Stimulated activated CD8-positive, alpha-beta memory T cell treated with anti-CD3 and anti-CD28 coated beads, Interleukin-12 subunit alpha, Interleukin-12 subunit beta, amount 100 ng/mL, for 1 hour (primary cell): Measurements from ENCODE around the gene GOLGA5.
A peak's percentile ranks its signal among the peaks of the same experiment; 100 is the strongest.
"Not testable (repeated sequence)": the region's sequence is repeated elsewhere in the genome, so short reads cannot be mapped to it uniquely, and the experiment has no call there.

Experiments
- DNase-seq: peaks from one replicate; pipeline ENCODE4 v3.0.0-alpha.2; 2020; ENCODE audit warnings: low read depth

Gene GOLGA5, protein sequence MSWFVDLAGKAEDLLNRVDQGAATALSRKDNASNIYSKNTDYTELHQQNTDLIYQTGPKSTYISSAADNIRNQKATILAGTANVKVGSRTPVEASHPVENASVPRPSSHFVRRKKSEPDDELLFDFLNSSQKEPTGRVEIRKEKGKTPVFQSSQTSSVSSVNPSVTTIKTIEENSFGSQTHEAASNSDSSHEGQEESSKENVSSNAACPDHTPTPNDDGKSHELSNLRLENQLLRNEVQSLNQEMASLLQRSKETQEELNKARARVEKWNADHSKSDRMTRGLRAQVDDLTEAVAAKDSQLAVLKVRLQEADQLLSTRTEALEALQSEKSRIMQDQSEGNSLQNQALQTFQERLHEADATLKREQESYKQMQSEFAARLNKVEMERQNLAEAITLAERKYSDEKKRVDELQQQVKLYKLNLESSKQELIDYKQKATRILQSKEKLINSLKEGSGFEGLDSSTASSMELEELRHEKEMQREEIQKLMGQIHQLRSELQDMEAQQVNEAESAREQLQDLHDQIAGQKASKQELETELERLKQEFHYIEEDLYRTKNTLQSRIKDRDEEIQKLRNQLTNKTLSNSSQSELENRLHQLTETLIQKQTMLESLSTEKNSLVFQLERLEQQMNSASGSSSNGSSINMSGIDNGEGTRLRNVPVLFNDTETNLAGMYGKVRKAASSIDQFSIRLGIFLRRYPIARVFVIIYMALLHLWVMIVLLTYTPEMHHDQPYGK

DNA sequence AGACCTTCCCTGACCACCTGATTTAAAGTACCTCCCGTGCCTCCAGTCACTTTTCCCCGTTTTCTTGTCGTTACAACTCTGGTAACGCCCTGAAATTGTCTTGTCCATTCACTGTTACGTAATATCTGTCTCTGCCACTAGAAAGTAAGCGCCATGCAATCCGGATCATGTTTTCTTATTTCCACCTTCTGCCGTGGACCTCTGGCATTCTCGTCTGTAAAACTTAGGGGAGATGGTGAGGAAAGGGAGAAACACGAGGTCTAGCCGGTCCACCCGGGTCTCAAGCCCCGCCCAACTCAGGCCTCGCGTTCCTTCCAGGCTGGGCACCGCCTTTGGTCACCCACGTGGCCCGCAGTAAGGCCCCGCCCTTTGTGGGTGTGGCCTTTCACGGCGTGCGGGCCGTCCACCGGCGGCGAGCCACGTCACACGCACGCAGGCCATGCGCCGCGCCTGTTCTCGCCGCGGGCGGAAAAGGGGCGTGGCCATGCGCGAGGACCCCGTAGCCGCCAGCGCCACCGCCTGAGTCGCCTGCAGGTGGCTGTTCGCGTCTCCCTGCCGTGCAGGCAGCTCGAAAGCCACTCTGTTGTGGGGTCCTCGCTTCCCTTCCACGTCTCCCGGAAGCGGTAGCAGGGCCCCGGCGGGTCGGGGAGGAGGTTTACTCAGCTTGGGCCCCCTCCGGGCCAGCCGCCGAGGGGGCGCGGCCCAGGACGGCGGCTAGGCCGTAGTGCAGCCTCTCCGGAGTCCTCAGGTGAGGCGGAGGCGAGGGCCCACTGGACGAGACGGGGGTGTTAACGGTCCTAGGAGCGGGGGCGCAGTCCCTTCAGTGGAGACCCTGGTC is at the start of gene GOLGA5:
GOLGA5 (plus strand) TSS at position 597 of the 838 bp plus-strand sequence. CDS start 3,133 bp downstream, outside the sequence.
- peak; percentile 94 for DNase-seq

DNA sequence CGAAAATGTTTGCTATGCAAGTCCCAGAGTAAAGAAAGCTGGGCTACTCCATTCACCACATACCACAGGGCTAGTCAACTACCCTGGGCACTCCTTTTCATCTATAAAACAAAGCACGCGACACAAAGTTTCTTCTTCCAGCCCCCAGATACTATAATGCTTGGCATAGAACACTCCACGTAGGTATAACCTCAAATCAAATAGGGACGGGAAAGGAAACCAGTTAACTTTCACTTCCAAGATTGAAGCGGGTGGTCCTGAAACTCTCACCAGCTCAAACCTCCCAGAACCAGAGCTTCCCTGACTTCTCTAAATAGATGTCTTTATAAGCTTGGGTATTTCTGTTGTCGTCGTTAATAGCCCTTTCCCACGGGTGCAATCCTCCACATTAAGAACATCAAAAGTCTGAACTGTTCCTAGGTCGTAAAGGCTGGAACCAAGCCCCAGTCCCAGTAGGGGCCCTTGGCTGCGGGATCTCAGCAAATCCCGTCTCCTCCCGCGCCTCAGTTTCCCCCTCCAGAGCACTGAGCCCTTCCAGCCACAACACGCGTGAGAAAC is 46.3 kb upstream of the GOLGA5 start:
- DNase-seq, result no peak

DNA sequence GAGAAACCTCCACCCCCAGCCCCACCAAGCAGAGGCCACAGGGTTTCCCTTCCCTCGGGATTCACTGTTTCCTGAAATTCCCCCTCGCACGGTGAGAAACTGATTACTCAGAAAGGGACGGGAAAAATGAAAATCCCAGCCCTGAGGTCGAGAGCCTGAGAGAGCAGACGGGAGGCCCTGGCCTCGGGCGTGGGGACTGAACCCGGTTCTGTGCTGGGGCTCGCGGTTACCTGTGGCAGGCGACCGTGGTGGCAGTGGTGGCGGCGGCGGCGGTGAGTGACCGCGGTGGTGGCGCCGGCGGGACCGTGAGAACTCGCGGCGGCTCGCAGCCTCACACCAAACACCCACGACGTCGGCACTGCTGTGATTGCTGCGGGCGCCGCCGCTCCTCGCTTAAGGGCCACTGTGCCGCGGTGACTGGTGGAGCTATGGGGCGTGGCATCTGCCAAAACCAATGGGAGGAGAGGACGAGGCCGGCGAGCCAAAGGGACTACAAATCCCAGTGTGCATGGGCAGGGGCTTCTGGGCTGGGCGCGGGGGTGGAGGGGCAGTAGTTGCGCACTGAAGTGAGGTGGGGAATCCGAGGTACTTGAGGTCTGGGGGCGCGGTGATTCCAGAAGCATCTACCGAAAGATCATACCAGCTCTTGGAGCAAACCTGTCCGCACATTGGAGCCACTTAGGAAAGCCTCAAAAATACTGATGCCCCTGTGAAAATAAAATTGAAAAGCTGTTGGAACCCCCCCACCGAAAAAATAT is 45.7 kb upstream of the GOLGA5 start, which contains the start of gene LGMN:
LGMN (minus strand) TSS at position 369 of the 758 bp plus-strand sequence. CDS start 15,841 bp downstream, outside the sequence.
- DNase-seq, result peak; percentile 71

DNA sequence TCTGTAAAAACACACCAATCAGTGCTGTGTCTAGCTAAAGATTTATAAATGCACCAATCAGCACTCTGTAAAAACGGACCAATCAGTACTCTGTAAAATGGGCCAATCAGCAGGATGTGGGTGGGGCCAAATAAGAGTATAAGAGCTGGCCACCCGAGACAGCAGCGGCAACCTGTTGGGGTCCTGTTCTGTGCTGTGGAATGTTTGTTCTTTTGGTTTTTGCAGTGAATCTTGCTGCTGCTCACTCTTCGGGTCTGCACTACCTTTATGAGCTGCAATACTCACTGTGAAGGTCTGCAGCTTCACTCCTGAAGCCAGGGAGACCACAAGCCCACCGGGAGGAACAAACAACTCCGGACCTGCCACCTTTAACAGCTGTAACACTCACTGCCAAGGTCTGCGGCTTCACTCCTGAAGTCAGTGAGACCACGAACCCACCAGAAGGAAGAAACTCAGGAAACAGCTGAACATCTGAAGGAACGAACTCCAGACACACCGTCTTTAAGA is 43.8 kb upstream of the GOLGA5 start:
- DNase-seq, result peak; percentile 15

DNA sequence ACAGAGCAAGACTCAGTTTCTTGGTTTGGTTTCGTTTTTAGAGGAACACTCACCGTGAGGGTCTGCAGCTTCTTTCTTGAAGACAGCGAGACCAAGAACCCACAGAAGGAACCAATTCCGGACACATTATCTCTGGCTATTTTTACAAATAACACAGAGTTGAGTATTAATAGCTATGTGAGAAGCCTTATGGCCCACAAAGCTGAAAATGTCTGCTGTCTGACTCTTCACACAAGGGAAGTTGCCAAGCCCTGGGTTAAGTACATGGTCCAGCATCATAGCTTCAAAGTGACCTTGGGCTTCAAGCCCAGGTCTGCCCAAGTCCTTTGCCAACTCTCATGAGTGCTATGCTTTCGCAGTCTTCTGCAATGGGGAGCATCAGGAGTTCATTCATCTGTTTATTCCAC is 43.1 kb upstream of the GOLGA5 start:
- no peak for DNase-seq

DNA sequence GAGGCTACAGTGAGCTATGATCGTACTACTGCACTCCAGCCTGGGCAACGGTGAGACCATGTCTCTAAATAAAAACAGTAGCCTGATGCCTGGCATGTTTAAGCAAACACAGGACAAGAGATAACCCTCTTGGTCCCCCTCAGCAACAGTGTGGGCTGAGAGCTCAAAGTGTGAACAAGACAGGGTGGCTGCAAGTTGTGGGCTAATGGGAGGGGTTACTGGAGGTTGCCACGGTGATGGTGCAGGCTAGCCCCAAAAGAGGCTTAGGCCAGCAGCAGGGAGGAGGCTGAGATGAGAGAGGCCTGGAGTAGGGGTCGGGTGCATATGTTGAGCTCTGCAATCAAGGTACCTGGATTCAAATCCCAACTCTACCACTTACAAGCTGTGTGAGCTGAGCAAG is 42.3 kb upstream of the GOLGA5 start:
- no peak for DNase-seq

DNA sequence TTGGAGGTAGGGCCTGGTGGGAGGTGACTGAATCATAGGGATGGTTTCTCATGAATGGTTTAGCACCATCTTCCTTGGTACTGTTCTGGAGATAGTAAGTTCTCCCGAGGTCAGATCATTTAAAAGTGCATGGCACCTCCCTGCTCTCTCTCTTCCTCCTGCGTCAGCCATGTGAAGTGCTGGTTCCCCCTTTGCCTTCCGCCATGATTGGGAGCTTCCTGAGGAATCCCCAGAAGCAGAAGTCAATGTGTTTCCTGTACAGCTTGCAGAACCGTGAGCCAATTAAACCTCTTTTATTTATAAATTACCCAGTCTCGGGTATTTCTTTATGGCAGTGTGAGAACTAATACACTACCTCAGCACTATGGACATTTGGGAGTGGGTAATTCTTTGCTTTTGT is 40.9 kb upstream of the GOLGA5 start:
- no peak for DNase-seq

DNA sequence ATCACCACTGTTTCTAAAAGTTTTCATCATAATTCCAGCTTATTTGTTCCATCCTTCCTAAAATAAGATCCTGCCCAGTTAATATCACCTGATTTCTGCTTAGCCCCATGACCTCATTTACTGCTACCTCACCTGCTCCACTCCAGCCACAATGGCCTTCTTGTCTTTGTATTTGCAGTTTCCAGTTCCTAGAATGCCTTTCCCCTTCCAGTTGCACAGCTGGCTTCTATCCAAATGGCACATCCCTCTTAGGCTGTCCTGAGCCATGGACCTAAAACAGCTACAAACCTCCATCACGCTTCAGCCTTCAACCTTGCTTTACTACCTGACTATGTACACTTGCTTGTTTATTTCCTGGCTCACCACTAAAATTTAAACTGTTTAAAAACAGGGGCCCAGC is 39.1 kb upstream of the GOLGA5 start:
- DNase-seq, result no peak

DNA sequence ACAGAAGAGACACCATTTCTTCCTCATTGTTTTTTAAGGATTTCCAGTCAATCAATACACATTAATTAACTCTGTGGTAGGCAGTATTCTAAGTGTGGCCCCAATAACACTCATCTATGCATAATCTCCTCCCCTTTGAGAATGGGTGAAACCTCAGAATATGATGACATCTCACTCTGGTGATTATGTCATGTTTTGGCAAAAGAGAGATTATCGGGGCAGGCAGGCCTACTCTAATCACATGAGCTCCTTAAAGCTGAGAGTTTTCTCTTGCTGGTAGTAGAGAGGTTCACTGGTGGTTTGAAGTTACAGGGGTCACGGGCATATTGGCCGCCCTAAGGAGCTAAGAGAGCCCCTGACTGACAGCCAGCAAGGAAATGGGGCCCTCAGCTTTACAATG is 38.6 kb upstream of the GOLGA5 start:
- no peak for DNase-seq

DNA sequence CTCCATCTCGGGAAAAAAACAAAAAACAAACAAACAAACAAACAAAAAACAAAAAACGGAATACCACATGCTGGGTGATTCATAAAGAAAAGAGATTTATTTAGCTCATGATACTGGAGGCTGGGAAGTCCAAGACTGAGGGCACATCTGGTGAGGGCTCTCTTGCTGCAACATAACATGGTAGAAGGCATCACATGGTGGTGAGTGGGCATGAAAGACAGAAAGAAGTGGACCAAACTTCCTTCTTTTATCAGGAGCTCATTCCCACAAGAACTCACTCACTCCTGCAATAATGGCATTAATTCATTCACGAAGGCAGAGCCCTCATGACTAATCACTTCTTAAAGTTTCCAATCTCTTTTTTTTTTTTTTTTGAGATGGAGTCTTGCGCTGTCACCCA is 37.7 kb upstream of the GOLGA5 start:
- no peak for DNase-seq

DNA sequence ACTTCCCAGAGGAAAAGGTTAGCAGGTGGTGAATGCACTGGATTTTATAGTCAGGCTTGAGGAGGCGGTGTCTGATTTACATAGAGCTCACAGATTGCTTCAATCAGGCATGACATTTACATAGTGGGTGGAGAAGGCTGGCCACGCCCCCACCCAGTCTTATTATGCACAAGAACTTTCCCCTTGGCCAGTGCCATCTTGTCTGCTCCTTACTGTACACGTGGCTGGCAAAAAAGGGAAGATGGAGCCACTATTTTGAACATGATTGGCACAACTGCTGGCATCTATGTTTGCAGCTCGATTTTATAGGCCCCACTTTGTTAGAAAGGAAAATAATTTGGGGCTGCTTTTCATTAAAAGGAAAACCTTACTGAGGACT is 34.8 kb upstream of the GOLGA5 start:
- DNase-seq, result no peak

DNA sequence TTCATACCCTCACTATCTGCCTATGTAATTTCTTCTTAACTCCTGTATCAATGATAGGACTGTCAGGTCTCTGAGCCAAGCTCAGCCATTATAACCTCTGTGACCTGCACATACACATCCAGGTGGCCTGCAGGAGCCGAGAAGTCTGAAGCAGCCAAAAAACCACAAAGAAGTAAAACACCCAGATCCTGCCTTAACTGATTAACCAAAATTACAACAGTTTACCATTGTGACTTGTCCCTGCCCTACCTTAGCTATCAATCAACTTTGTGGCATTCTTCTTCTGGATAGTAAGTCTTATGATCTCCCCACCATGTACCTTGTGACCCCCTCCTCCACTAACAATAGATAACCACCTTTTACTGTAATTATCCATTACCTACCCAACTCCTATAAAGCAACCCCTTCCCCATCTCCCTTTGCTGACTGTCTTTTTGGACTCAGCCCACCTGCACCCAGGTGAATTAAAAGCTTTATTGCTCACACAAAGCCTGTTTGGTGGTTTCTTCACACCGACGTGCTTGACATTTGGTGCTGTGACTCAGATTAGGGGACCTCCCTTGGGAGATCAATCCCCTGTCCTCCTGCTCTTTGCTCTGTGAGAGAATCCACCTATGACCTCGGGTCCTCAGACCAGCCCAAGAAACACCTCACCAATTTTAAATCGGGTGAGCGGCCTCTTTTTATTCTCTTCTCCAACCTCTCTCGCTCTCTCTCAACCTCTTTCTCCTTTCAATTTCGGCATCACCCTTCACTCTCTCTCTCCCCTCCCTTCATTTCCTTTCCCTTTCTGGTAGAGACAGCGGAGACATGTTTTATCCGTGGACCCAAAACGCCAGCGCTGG is 34.2 kb upstream of the GOLGA5 start:
- DNase-seq, result no peak

DNA sequence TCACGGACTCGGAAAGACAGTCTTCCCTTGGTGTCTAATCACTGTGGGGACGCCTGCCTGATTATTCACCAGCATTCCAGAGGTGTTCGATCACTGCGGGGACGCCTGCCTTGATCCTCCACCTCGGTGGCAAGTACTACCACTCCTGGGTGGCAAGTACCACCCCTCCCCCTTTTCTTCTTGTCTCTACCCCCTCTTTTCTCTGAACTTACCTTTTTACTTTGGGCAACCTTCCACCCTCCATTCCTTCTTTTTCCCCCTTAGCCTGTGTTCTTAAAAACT is 33.6 kb upstream of the GOLGA5 start:
- DNase-seq, result no peak

DNA sequence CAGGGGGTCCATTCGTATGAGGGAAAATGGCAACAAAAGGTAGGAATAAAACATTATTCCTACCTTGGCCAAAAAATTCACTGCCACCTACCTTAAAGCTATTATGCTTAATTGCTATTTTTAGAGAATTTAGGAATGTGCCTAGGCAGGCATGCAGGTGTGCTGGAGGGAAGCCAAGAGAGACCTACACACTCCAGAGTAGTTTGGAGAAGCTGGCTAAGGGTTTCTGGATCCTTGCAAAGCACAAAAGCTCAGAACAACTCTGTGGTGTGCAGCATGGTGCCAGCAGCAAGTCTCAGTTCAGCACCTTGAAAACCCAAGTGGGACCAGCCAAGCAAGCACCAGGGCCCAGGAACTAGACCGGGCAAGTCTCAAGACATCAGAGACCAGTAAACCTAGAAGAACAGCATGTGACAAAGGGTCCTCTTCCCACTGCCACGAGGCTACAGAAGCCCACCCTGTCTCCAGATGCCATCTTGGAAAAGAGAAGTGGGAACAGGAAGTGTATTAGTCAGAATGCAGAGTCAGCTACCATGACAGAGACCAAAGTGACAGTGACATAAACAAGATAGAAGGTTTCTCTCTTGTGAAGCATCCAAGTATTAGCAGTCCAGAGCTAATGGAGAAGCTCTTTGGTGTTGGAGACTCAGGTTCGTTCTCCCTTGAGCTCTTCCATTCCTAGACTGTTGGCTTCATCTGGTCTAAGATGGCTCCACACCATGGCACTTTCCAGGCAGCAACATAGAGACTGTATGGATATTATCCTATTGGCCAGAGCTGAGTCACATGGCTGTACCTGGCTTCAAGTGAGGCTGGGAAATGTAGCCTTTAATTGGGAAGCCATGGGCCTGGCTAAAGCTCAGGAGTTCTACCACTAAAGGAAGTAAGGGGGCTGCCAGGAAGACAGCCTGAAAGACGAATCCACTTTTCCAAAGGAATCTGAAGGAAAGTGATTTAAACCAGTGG is 30.2 kb upstream of the GOLGA5 start:
- DNase-seq, result not testable (repeated sequence)

DNA sequence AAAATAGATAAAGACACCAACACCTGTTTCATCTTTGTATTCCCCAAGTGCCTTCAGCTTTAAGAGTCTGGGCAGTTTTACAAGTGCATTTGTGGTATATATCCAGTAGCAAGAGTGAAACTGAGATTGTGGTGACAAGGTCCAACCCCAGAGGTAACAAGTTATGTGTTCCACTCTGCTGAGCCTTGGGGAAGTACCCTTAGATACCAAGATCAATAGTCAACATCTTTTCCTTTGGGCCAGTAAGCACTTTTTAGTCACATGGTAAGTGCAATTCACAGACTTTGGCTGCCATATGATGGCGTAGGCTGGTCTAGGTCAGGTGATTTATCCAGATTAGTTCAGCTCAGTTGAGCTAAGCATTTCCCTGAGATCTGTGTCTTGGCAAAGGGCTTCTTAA is 25.9 kb upstream of the GOLGA5 start:
- not testable (repeated sequence) for DNase-seq

DNA sequence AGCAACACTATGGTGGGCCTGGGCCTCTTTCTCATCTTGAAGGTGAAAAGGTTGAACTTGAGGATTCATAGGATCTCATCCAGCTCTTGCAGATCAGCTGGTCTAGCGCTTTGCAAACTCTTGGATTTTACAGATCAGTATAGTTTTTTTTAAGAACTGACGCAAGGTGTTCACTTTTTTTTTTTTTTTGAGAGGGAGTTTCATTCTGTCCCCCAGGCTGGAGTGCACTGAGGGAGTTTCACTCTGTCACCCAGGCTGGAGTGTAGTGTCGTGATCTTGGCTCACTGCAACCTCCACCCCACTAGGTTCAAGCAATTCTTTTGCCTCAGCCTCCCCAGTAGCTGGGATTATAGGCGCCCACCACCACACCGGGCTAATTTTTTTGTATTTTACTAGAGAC is 25.3 kb upstream of the GOLGA5 start:
- no peak for DNase-seq

DNA sequence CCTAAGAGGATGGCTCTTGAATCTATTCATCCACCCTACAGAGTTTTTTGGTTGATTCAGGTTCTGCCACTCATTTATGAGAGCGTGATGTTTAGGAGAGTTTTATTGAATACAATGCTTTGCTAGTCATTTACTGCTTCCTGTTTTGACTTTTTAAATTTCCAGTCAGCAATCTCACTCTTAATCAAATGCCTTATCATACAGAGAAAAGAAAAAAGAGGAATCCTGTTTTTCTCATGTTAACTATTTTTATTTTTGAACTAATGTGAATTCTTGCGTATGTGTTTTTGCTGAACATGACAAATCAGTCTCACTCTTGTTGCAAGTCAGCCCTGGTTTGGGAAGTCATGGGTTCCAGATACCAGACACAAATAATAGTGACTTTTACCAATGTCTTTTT is 23.6 kb upstream of the GOLGA5 start:
- no peak for DNase-seq

DNA sequence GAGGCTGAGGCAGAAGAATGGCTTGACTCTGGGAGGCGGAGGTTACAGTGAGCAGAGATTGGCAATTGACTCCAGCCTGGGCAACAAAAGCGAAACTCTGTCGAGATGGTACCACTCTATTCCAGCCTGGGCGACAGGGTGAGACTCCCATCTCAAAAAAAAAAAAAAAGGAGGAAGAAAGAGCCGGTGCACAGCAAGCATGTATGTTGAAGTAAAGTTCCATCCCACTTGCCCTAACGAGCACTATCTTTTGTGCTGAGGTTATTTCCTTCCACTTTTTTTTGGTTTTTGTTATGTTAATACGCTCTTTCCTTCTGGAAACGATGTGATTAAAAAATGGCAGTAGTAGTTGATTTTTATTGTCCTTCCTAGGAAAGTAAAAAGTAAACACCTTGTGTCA is 19.5 kb upstream of the GOLGA5 start:
- DNase-seq, result no peak

DNA sequence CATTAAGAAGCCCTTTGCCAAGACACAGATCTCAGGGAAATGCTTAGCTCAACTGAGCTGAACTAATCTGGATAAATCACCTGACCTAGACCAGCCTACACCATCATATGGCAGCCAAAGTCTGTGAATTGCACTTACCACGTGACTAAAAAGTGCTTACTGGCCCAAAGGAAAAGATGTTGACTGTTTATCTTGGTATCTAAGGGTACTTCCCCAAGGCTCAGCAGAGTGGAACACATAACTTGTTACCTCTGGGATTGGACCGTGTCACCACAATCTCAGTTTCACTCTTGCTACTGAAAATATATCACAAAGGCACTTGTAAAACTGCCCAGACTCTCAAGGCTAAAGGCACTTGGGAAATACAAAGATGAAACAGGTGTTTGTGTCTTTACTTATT is 18.8 kb upstream of the GOLGA5 start:
- not testable (repeated sequence) for DNase-seq
